Measurements from ENCODE around the gene ATG14.

ATG14 gene

DNA sequence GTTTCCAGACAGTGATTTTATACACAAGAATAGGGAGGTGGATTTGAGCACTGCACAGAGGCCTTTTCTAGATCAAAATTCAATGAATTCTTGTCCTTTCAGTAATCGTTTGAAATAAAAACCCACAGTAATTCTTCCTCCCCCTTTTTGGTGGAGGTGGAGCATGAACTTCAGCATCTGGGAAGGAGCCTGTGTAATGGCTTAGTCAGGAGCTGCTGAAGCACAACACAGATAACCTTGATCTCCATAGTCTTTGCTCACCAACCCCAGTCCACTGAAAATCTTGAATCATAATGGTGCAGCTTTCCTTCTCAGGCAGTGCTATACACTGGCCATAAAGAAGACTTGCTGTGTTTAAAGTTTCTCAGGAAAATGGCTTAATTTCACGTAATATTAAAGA lies 35.2 kb upstream of the ATG14 start:
- H3K4me3 ChIP-seq (ENCODE audit: low read depth, low read length): no peak overlapping the region
- DNase-seq (ENCODE audit: low read depth): no peak
- in situ Hi-C loops (cut with HindIII; ENCODE audit: low sequenced_read_pairs): loop anchor here (10.0 kb wide), 1 partner anchor 1028 kb away; no protein-coding TSS in a partner anchor
- TF ChIP-seq CTCF (IDR thresholded peaks at IDR 0.05; ENCODE audit: low read depth, low read length, missing control alignments): no peak

GRCh38 chr14:55446127-55446736 lies 34.6 kb upstream of the ATG14 start:
- in situ Hi-C loops (cut with HindIII; ENCODE audit: low sequenced_read_pairs): loop anchor here (10.0 kb wide), 1 partner anchor 1029 kb away; no protein-coding TSS in a partner anchor
- H3K4me3 ChIP-seq (ENCODE audit: low read depth, low read length): no peak overlapping the region
- peak; percentile 70 for TF ChIP-seq CTCF (IDR thresholded peaks at IDR 0.05; ENCODE audit: low read depth, low read length, missing control alignments)
- DNase-seq (ENCODE audit: low read depth): peak; percentile 74

DNA sequence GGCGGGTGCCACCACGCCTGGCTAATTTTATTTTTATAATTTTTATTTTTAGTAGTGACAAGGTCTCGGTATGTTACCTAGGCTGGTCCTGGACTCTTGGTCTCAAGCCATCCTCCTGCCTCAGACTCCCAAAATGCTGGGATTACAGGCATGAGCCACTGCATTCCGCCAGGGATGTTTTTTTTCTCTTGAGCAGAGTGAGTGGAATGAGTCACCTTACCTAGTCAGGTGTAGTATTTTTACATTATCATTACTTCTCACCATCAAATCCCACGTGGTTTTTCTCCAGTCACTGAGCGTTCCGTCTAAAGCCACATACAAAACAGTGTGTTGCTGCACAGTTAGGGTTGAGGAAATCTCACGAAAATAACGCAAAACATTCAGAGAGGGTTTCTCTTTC lies 29.7 kb upstream of the ATG14 start:
- no peak overlapping the region for H3K4me3 ChIP-seq (ENCODE audit: low read depth, low read length)
- in situ Hi-C loops (cut with HindIII; ENCODE audit: low sequenced_read_pairs): loop anchor here (10.0 kb wide), 1 partner anchor 1034 kb away; no protein-coding TSS in a partner anchor
- no peak for TF ChIP-seq CTCF (IDR thresholded peaks at IDR 0.05; ENCODE audit: low read depth, low read length, missing control alignments)
- no peak for DNase-seq (ENCODE audit: low read depth)

DNA sequence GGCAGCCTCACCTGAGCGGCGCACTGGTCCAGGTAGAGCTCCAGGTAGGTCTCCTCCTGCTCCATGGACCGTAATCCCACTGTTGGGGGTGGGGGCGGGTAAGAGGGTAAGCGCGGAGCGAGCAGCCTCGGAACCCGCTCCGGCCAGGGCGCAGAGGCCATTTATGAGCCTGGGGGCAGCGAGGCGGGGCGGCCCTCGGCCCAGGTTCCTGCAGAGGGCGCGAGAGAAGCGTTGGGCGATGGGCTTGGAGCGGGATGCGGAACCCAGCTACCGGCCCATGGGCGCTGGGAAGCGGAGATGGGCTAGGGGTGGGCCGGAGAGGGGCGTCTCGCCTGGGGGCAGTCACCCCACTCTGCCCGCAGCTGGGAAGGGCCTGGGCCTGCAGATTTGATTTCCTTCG lies 28.8 kb upstream of the ATG14 start, which contains the start of gene TBPL2:
Gene TBPL2 (minus strand): TSS at position 232 of the 400 bp plus-strand sequence. CDS start 167 bp downstream, at position 65.
- no peak within 1 kb of the TSS for H3K4me3 ChIP-seq (ENCODE audit: low read depth, low read length)
- TF ChIP-seq CTCF (IDR thresholded peaks at IDR 0.05; ENCODE audit: low read depth, low read length, missing control alignments): peak; percentile 13
- in situ Hi-C loops (cut with HindIII; ENCODE audit: low sequenced_read_pairs): loop anchor here (10.0 kb wide), 1 partner anchor 1034 kb away; no protein-coding TSS in a partner anchor
- no peak for DNase-seq (ENCODE audit: low read depth)

DNA sequence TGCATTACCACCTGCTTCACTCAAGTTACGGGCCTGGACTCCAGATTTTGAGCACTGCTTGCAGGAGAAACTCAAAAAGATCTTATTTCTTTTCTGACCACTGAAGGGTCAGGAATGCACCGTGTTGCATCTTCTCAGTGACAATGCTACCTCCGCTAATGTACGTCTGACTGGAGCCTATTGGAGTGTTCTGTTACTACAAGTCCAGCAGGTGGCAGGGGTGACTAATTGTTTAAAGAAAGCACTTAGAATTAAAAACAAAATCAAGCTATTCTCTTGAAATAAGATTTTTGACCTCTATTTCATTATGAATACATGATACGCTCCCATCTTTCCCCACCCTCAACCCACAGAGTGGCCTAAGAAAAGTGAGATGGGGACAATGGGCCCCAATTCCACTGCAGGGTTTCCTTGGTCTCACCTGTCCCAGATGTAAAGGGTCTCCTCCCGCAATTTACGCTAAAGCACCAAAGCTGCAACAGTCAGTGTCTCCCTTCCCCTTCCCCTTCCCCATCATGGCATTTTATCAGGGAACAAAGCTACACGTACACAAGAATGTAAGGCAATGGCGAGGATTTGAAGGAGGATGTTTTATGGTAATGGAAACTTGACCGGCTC lies 26.5 kb upstream of the ATG14 start:
- peak; percentile 61 for TF ChIP-seq CTCF (IDR thresholded peaks at IDR 0.05; ENCODE audit: low read depth, low read length, missing control alignments)
- in situ Hi-C loops (cut with HindIII; ENCODE audit: low sequenced_read_pairs): no loop called here
- H3K4me3 ChIP-seq (ENCODE audit: low read depth, low read length): no peak overlapping the region
- peak; percentile 65 for DNase-seq (ENCODE audit: low read depth)

DNA sequence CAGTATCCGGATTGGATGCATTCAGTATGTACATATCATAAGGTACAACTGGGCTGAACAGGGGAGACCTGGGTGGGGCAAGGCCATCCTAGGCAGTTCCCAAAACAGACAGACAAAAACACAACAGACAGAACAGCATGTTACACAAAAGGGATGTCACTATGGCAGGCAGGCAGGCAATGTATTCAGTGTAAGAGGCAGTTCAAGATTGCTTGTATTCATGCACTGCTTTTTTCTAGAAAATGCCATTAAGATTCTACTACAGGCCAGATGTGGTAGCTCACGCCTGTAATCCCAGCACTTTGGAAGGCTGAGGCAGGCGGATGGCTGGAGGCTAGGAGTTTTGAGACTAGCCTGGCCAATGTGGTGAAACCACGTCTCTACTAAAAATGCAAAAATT lies 25.3 kb upstream of the ATG14 start:
- H3K4me3 ChIP-seq (ENCODE audit: low read depth, low read length): no peak overlapping the region
- in situ Hi-C loops (cut with HindIII; ENCODE audit: low sequenced_read_pairs): no loop called here
- DNase-seq (ENCODE audit: low read depth): no peak
- no peak for TF ChIP-seq CTCF (IDR thresholded peaks at IDR 0.05; ENCODE audit: low read depth, low read length, missing control alignments)
